ENCODE data around the gene PROC. TPM values are rescaled to one million over a fixed set of nuclear protein-coding genes. Genes with fewer than 3 reads are reported as not detected.

PROC gene
- total RNA-seq, 2 experiments from 2014 or later: 0.41 to 0.59 TPM

- DNase-seq (ENCODE audit: low spot score): no peak
- Histone ChIP-seq H3K4me1 (ENCODE audit: insufficient read depth, low read length, poor library complexity, severe bottlenecking) (peaks cover 55% of the 10 kb centered on the region), H3K79me2 (ENCODE audit: insufficient read depth, low read depth, low read length) (no peaks in the 10 kb centered on the region), H3K4me3 (ENCODE audit: low read depth, low read length, poor library complexity, severe bottlenecking) (no peak overlapping the region), H3K9me2 (ENCODE audit: insufficient read depth, low read length) (no peaks in the 10 kb centered on the region), H3K9me3 (ENCODE audit: low read length) (no peaks in the 10 kb centered on the region), H3K36me3 (ENCODE audit: insufficient read depth, low read length) (no peaks in the 10 kb centered on the region), H4K20me1 (ENCODE audit: insufficient read depth, low read length) (no peaks in the 10 kb centered on the region), H3K27ac (ENCODE audit: low read depth, low read length, poor library complexity, severe bottlenecking) (no peak overlapping the region), H2AFZ (ENCODE audit: low read length) (no peak overlapping the region), H3K4me2 (ENCODE audit: low read length) (no peak overlapping the region)
- CTCF ChIA-PET (ENCODE audit: unreplicated experiment): no interaction called here
- no TSS peak for BruUV-seq (replicated peaks)
- no peak for TF ChIP-seq EZH2phosphoT487 (IDR thresholded peaks at IDR 0.05; ENCODE audit: borderline replicate concordance, low read depth, low read length)
- intact Hi-C loops (cut with micrococcal nuclease; ENCODE audit: unreplicated experiment): no loop called here
- POLR2A ChIA-PET: interaction anchor here (0.7 to 1.0 kb wide), 2 partner anchors 8 to 13 kb away, joined by 3 read pairs; no protein-coding TSS in a partner anchor
Observed at GRCh38 chr2:127406454-127406853, 11.8 kb upstream of the PROC start.

DNA sequence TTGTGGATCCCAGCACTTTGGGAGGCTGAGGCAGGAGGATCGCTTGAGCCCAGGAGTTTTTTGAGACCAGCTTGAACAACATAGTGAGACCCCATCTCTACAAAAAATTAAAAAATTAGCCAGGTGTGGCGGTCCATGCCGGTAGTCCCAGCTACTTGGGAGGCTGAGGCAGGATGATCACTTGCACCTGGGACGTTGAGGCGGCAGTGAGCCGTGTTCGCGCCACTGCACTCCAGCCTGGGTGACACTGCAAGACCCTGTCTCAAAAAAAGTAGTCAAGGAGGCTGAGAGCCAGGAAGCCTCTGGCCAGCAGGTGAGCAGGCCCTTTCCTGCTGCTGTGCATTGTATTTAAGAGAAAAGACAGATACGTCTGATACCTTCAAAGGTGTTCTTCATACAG is 11.1 kb upstream of the PROC start:
- Histone ChIP-seq H3K9me3 (ENCODE audit: low read length) (no peaks in the 10 kb centered on the region; the same call in 1 of the 2 replicates), H3K36me3 (ENCODE audit: insufficient read depth, low read length) (no peaks in the 10 kb centered on the region), H3K27ac (ENCODE audit: low read depth, low read length, poor library complexity, severe bottlenecking) (no peak overlapping the region), H3K4me3 (ENCODE audit: low read depth, low read length, poor library complexity, severe bottlenecking) (no peak overlapping the region), H3K9me2 (ENCODE audit: insufficient read depth, low read length) (no peaks in the 10 kb centered on the region), H3K4me1 (ENCODE audit: insufficient read depth, low read length, poor library complexity, severe bottlenecking) (peaks cover 55% of the 10 kb centered on the region), H2AFZ (ENCODE audit: low read length) (peak overlapping the region; percentile 78; the same call in 1 of the 2 replicates), H4K20me1 (ENCODE audit: insufficient read depth, low read length) (no peaks in the 10 kb centered on the region), H3K4me2 (ENCODE audit: low read length) (peak overlapping the region; percentile 55; the same call in 1 of the 2 replicates), H3K79me2 (ENCODE audit: insufficient read depth, low read depth, low read length) (no peaks in the 10 kb centered on the region)
- intact Hi-C loops (cut with micrococcal nuclease; ENCODE audit: unreplicated experiment): no loop called here
- CTCF ChIA-PET (ENCODE audit: unreplicated experiment): no interaction called here
- TF ChIP-seq, protein P1, sequence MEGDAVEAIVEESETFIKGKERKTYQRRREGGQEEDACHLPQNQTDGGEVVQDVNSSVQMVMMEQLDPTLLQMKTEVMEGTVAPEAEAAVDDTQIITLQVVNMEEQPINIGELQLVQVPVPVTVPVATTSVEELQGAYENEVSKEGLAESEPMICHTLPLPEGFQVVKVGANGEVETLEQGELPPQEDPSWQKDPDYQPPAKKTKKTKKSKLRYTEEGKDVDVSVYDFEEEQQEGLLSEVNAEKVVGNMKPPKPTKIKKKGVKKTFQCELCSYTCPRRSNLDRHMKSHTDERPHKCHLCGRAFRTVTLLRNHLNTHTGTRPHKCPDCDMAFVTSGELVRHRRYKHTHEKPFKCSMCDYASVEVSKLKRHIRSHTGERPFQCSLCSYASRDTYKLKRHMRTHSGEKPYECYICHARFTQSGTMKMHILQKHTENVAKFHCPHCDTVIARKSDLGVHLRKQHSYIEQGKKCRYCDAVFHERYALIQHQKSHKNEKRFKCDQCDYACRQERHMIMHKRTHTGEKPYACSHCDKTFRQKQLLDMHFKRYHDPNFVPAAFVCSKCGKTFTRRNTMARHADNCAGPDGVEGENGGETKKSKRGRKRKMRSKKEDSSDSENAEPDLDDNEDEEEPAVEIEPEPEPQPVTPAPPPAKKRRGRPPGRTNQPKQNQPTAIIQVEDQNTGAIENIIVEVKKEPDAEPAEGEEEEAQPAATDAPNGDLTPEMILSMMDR (conservative IDR thresholded peaks at IDR 0.05; ENCODE audit: low read length): no peak
- no peak for TF ChIP-seq EZH2phosphoT487 (IDR thresholded peaks at IDR 0.05; ENCODE audit: borderline replicate concordance, low read depth, low read length)
- no TSS peak for BruUV-seq (replicated peaks)
- no peak for DNase-seq (ENCODE audit: low spot score)
- POLR2A ChIA-PET: interaction anchor here (0.6 kb wide), 1 partner anchor 803 kb away, joined by 3 read pairs; no protein-coding TSS in a partner anchor

DNA sequence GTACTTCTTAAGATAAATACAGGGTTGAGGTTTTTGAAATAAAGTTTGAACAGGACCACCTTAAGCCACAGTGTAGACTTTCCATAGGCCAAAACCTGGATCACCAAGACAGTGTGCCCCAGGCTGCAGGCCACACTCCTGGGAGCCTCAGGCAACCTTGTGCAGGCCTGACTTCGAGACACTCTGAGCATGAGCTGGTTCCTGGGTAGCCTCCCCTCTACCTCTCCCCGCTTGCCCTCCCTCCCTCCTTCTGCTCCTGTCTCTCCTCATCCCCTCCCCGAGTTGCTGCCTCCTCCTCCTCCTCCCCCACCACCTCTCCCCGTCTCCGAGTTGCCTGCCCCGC is 10.6 kb upstream of the PROC start:
- H2AFZ ChIP-seq (ENCODE audit: low read length): peak overlapping the region; percentile 78
- BruUV-seq (replicated peaks): no TSS peak
- no peaks in the 10 kb centered on the region for H3K36me3 ChIP-seq (ENCODE audit: insufficient read depth, low read length)
- H3K9me3 ChIP-seq (ENCODE audit: low read length): peaks cover 5% of the 10 kb centered on the region; the same call in 1 of the 2 replicates
- H3K4me3 ChIP-seq (ENCODE audit: low read depth, low read length, poor library complexity, severe bottlenecking): peak overlapping the region; percentile 39
- ChIA-PET CTCF (ENCODE audit: unreplicated experiment) (no interaction called here), POLR2A (interaction anchor here (0.6 kb wide), 1 partner anchor 803 kb away, joined by 3 read pairs; no protein-coding TSS in a partner anchor)
- no peak overlapping the region for H3K27ac ChIP-seq (ENCODE audit: low read depth, low read length, poor library complexity, severe bottlenecking)
- peaks cover 50% of the 10 kb centered on the region for H3K4me1 ChIP-seq (ENCODE audit: insufficient read depth, low read length, poor library complexity, severe bottlenecking)
- intact Hi-C loops (cut with micrococcal nuclease; ENCODE audit: unreplicated experiment): no loop called here
- H4K20me1 ChIP-seq (ENCODE audit: insufficient read depth, low read length): no peaks in the 10 kb centered on the region
- H3K9me2 ChIP-seq (ENCODE audit: insufficient read depth, low read length): no peaks in the 10 kb centered on the region
- peak; percentile 22 for DNase-seq (ENCODE audit: low spot score)
- H3K4me2 ChIP-seq (ENCODE audit: low read length): peak overlapping the region; percentile 55
- no peaks in the 10 kb centered on the region for H3K79me2 ChIP-seq (ENCODE audit: insufficient read depth, low read depth, low read length)
- TF ChIP-seq, protein P1 (conservative IDR thresholded peaks at IDR 0.05; ENCODE audit: low read length): no peak
- no peak for TF ChIP-seq EZH2phosphoT487 (IDR thresholded peaks at IDR 0.05; ENCODE audit: borderline replicate concordance, low read depth, low read length)
